GM18867 (cell line): ENCODE data around the gene ROBO2.

ENCODE experiments used
- ATAC-seq: cut with Tn5 transposase; IDR thresholded peaks from one replicate; pipeline ENCODE4 v1.9.1; 2021; ENCODE audit warnings: mild to moderate bottlenecking, moderate library complexity; ENCODE audit not compliant: unreplicated experiment

Gene ROBO2

DNA sequence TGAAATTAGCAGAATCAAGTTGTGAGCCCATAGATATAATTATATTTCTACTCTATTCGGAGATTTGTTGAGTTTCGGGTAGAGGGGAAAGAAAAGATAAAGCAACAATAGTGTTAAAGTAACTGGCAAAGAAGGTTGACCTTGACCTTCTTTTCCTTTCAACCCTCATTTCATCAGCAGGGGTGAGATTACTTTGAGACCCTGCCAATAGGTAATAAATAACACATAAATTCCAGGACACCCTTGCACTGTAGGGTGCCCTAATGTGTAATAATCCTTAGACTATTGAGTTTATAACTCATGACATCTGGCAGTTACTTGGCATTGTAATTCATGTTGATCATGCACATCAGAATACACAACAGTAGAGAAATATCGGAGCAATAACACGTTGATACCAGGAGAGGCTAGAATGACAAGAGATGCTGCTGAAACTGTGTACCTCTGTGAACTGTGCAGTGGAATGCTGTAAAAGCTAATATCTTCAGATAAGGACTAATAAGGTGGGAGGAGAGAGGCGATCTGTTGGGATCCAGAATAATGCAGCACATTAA is 426.7 kb downstream of the ROBO2 start:
- ATAC-seq = no peak

DNA sequence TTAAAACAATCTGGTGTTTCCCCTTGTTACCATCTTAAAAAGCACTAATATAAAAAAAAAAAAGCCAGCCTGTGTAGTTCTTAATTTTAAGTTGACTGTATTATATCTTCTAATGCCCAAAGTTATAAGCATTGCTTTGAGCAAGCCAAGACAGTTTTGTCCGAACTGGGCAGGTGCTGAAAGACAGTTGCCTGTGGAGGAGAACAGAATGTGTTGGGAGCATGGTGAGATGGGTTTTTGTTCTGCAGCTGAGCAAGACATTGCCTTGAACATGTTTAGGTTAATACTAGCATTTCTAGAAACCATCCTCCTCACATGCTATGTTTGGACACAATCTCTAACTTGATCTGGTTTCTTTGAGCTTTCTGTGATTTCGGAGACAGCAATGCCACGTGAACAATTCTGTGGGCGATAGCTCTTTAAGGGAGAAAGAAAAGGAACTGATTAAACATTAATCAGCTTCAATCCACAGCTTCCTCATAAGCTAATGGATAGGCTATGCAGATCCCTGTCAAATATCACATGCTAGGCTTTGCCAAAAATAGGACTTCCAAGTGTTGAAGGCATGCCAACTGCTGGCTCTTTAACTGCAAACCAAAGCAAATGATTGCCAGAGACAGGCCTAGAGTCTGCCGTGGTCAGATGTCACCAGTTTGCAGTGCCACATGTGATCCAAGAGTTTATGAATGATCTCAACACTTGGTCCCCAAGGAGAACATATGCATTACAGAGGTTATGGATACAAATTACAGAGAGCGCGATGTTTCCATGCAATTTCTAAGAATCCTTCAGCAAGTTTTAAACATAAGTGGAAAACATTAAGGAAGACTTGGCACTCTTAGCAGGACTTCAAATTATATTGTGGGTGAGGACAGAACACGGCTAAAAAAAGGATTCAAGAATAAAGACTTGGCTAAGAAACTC is 428.1 kb downstream of the ROBO2 start:
- ATAC-seq = no peak

DNA sequence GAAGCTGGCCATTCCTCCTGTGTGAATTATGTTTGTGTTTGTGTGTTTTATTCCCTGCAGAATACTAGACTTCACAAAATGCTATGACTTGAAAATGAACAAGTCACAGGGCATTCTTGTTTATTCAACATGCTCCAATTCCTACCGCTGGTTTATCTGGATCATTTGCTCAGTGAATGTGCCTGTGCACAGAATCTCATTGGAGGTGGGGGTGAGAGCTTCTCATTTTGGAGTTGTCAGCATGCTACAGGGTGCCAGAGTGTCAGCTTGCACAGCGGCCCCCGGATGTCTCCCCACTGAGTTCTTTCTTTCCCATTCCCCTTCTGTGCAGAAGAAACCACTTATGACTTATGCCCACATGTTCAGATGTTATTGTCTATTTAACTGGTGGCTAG is 428.7 kb downstream of the ROBO2 start:
- ATAC-seq = no peak

DNA sequence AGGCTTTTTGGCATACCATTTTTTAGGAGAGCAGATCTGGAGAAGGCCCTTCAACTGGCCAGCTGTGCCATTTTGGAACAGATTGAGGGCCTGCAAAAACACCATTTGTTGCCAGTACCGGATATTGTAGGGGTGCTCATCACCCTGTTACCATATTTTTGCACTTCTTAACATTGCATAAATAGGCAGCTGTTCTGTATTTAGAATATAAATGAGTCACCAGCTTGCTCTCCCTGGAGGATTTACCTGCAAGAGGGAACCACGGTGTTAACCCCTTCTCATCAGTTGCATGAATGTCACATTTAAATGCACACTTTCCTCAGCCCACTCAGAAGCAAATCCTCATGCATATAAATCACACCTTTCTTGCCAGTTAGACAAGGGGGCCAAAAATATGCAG is 435.6 kb downstream of the ROBO2 start:
- no peak for ATAC-seq

DNA sequence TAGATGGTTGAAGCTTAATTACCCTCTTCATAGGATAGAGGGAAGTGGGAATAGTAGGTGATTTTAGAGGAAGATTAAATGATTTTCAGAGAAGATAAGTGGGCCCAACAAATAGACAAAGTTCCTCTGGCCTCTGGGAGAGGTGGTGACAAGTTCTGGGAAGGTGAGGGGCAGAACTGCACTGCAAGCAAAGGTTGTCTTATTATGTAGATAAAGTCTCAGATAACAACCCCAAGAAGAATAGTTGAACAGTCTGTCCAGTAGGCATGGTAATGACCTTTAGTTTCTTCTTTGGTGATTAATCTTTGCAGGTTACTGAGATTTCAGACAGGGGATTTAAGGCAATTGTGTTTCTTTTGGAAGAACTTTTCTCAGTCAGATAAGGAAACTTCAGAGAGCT is 439.1 kb downstream of the ROBO2 start:
- no peak for ATAC-seq

DNA sequence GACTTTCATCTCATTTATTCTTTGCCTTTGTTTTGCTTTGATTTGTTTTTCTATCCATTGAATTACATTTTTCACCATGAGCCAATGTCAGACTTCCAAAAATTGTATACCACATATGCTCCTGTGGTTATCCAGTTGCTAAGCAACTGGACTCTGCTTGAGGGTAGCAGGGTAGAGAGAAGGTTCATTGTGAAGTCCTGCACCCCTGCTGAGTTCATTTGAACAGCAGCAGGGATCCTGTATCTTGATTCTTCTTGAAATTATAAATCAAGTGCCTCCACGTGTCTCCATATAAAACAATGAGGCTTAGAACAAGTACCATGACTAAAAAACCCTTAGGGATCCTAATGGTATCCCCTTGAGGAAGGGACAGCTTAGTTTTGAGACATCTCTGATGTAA is 449.3 kb downstream of the ROBO2 start:
- no peak for ATAC-seq

DNA sequence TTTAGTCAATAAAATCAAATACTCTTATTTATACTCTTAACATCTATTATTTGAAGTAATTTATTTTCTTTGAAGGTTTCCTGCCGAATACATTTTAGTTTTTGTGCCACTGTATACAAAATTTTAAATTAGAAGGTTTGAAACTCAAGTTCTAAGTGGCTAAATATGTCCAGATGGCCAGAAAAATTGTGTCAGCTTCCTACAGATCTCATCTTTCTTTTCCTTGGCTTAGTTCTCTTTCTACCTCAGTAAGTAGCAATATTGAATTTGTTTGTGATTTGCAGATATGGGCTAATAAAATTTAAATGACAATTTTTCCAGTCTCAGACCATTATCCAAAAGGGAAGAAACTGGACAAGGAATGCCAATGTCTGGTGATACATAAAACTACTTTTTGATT is 452.1 kb downstream of the ROBO2 start:
- no peak for ATAC-seq

DNA sequence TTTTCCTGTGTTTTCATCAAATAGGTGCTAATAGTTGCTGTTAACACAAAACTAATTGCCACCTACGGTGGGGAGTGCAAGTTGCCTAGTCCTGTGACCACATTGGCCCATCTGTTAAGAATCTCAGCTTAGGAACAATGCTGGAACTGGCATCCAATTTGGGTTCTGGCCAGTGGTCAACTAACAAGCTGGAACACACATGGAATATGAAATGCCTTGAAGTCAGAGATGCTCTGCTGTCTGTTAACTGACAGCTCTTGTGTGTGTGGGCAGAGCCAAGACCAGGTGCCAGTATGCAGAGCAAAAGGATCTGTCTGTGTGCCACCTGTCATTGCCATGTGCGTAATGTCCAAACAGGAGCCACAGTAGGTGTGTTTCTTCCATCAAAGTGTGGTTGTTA is 460.8 kb downstream of the ROBO2 start:
- no peak for ATAC-seq

DNA sequence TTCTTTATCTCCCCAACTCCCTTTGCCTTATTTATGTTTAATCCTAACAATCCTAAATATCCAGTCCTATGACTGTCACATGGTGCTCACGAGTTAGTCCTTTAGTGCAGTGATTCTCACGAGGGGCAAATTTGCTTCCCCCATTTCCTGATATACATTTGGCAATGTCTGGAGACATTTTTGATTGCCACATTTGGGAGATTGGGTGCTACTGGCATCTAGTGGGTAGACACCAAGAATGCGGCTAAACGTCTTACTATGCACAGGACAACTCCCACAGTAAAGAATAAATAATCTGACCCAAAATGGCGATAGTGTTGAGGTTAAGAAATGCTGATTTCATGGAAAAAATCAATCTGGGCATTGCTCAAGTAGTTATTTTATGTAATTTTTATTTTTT is 466.5 kb downstream of the ROBO2 start:
- no peak for ATAC-seq

DNA sequence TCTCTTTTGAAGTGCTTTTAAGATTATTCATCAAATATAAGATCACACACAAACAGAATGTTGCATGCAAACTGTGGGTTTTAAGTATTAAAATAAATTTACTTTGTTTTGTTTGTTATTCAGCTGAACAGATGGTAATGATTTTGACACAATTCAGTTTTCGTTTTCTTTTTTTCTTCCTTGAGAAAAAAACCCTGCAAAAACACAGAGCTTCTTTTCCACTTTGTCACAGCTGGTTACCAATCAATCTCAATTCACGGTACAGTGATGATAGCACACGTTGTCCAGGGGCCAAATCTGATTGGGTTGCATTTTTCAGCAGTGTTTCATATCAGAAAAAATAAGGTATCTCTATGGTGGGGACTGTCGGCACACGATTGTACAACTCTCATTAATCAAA is 473.6 kb downstream of the ROBO2 start:
- no peak for ATAC-seq

DNA sequence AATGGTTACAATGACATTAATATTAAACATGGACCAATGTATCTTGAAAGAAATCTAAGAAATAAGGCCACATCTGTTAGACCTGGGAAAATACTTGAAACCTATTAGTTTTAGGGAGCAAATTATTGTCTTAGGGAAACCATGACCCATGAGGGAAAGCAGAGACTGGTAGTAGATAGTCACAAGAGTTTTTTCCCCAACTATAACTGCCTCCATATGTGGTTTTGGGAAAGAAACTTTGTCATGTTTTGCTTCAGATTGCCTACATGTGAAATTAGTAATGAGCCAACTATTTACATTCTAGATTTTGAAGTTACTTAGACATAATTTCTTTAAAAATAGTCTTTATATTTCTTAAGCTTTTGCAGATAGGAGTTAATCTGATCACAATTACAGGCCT is 474.9 kb downstream of the ROBO2 start:
- ATAC-seq = no peak

DNA sequence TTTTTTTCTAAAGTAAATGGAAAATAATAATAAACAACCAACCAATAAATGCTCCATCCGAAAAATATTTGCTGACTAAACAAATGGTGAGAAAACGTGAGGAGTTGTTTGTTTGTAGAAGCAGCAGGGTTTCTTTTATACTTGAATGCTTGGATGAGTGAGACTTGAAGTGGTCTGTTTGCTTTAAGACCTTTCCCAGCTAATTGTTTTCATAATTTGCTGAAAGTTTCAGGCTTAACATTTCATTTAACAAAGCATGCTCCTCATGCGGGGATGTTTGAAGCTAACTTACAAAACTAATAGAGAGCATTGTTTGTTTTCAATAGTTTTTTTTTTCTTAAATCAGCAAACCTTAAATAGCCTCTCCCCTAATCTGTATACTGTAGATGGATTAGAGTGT is 484.6 kb downstream of the ROBO2 start:
- ATAC-seq = no peak

DNA sequence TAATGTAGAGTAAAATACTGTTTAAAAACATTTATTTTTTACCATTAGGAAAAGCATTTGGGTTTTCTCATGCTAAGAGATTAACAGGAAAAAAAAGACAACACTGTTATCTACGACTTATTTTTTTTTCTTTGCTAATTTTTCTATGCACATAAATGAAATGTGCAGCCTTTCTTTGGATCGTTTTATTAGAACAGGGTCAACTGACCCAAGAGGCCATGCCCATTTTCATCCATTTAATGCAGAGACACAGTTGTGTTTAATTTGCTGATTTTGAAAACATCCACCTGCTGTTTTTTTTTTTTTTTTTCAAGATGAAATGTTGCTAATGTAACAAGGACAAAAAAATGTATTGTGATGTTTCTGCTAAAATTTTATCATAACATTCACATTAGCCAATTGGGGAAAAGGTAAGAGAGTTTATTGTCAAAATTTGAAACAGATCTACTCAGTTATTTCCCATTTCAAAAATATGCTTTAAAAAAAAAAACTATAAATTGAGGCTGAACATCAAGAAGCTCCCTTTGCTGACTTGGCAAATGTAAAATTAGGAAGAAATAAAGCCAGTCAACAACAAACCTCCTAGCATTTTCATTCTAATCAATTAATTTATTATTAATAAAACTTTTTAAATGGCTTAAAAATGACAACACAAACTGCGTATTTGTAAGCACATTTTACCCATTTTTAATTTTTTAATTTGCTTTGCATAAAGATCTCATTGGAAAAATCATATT is 485.2 kb downstream of the ROBO2 start:
- no peak for ATAC-seq

DNA sequence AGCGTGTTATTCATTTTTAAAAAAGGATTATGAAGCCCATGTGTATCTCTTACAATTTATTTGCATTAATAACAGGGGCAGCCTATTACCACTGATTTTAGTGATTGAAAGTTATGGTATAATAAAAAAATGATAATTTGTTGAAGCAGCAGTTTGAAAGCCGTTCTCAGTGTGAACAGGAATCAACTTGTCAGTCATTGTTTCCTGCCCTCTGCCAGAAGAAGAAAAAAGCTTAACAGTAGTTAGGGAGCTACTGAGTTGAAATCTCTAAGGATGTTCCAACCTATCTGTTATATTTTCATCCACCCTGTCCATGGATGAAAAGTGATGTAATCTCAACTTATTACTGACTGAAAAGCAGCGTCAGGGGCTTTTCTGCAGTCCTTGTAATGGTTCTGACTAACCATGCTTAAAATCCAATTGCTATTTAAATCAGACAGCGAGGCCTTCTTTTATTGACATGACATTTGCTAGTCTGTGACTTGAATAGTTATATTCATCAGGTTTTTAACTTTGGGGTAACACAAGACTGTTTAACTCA is 486.7 kb downstream of the ROBO2 start:
- ATAC-seq = no peak

DNA sequence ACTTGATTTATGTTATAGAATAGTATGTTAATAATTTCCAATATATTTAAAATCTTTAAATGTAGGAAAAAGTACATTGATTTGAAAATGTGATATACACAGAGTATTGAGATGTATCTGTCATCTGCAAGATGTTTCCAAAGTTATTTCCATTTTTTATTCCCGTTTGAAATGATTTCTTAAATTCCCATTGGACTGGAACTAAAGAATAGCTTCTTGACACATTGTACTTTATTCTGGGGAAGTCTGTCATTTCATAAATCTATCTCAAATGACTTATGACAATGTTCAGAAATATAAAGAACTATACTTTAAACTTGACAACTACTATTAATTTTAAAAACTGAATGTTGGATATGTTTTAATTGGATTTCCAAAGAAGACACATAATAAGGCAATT is 489.6 kb downstream of the ROBO2 start:
- ATAC-seq = no peak

DNA sequence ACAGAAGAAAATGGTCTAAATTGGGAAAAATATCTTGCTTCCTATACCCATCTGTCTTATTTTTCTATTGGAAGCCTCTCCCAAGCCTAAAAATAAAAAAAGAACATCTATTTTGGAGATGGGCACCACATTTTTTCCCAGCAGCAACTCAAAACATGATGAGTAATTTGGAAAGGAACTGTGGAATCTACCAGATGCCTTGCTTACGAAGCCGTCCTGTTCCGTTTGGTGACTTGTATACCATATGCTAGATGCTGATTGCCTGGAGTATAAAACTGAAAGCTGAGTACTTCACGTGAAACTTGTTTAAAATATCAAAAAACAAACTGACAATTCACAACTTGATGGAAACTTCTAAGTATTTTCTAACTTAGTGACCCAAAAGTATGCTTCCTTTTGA is 491.0 kb downstream of the ROBO2 start:
- ATAC-seq = no peak

DNA sequence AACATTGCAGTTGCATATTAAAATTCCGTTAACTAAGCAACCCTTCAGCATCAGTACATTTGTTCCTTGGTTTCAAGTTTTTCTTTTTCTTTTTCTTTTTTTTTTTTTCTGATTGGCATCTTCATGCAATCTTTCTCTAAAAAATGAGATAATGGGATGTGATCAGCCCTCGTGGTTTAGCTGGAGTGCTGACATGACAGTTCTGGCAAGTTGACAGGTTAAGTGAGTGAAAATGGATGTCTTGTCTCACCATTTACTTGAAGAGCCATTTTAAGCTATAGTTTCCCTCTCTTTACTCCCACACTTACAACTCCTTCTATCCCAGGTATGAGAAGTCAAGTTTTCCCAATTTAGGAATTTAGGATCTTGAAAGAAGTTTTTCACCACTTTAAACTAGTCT is 495.2 kb downstream of the ROBO2 start:
- no peak for ATAC-seq

DNA sequence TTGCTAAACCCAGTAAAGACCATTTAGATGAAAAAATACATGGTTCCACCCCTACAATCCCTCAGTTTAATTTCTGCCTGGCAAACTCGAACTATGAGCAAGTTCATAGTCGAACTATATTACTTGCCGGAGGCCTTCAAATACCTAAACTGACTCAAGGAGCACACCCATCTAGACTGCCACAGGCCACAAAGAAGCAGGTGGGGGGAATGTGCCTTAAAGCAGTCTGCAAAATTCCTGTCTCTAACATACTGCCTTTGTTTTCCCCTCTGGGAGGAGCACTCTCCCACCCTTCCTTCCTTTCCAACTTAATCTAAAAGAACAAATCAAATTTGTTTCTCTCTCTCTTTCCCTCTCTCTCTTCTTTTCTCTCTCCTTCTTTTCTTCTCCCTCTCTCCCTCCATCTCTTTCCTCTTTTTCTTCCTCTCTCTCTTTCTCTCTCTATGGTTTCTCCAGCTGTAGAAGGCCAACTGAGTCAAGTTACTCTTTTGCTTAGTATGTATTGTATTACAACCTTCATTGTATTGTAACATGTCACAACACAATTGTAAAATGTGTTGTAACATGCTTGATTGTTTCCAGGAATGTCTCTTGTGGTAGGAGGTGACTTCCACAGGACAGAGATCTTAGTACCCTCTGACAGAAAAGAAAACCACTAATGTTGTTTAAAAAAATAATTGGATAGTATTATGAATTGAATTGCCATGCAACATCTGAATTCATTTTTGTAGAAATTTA is 496.3 kb downstream of the ROBO2 start:
- no peak for ATAC-seq

DNA sequence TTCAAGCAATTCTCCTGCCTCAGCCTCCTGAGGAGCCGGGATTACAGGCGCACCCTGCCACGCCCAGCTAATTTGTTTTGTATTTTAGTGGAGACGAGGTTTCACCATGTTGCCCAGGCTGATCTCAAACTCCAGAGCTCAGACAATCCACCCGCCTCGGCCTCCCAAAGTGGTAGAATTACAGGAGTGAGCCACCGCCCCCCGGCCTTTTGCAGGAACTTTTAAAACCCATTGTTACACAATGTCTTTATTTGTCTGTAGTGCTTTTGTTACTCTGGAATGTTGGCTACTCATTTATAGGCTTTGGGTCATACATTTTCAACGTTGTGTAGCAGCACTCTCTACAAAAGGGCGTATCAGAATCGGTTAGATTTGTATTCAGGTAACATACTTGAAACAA is 499.1 kb downstream of the ROBO2 start:
- no peak for ATAC-seq

DNA sequence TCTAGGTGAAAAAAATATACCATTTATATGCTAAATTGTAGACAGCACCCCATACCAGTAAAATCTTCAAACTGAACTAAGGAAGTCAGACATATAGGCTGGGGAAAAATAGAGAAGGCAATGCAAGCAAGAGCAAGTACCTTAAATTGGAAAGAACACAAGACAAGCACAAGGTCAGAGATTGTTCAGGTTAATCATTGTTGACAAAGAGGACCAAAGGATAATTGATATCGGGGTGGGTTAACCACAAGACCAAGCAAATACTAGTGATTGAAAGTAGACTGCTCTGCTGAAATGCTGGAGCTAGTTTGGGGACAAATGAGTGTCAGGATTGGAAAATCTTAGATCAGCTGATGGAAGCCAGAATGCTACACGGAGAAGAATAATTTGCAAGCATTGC is 499.8 kb downstream of the ROBO2 start:
- no peak for ATAC-seq
